Endodermal cell (in vitro differentiated cells): Measurements from ENCODE around the gene BUB1. TPM values are rescaled to one million over a fixed set of nuclear protein-coding genes. Genes with fewer than 3 reads are reported as not detected.
A peak's percentile ranks its signal among the peaks of the same experiment; 100 is the strongest.

Experiments used
- DNase-seq: peaks from one replicate; pipeline ENCODE4 v3.0.0-alpha.2; 2017
- H3K27ac ChIP-seq: 2 replicates; pipeline ENCODE4 v1.5.1; 2013; ENCODE audit warnings: mild to moderate bottlenecking, low read depth, low read length, moderate library complexity
- H3K27me3 ChIP-seq: 2 replicates; pipeline ENCODE4 v1.6.1; 2013; ENCODE audit warnings: mild to moderate bottlenecking, low read length, moderate library complexity; ENCODE audit not compliant: insufficient read depth, control insufficient read depth, poor library complexity, severe bottlenecking
- H3K36me3 ChIP-seq: 2 replicates; pipeline ENCODE4 v1.7.0; 2013; ENCODE audit warnings: mild to moderate bottlenecking, low read length, moderate library complexity; ENCODE audit not compliant: control insufficient read depth, insufficient read depth
- H3K4me1 ChIP-seq: one replicate; pipeline ENCODE4 v1.7.0; 2013; ENCODE audit warnings: low read length; ENCODE audit not compliant: control insufficient read depth, insufficient read depth
- H3K4me3 ChIP-seq: 2 replicates; pipeline ENCODE4 v1.5.1; 2013; ENCODE audit warnings: mild to moderate bottlenecking, low read length, moderate library complexity
- H3K9ac ChIP-seq: 2 replicates; pipeline ENCODE4 v1.6.1; 2013; ENCODE audit warnings: mild to moderate bottlenecking, low read length, moderate library complexity; ENCODE audit not compliant: poor library complexity, severe bottlenecking; ENCODE audit errors: extremely low read depth
- H3K9me3 ChIP-seq: 2 replicates; pipeline ENCODE4 v1.6.1; 2013; ENCODE audit warnings: mild to moderate bottlenecking, low read length, moderate library complexity; ENCODE audit not compliant: control insufficient read depth
- H3K27ac Mint-ChIP-seq: 2 replicates; pipeline ENCODE4 v1.8.0; 2020; ENCODE audit warnings: mixed read lengths
- H3K27me3 Mint-ChIP-seq: 2 replicates; pipeline ENCODE4 v1.8.0; 2021; ENCODE audit warnings: mild to moderate bottlenecking, mixed read lengths; ENCODE audit not compliant: insufficient read depth
- H3K36me3 Mint-ChIP-seq: 2 replicates; pipeline ENCODE4 v1.8.0; 2020; ENCODE audit warnings: low read depth, mixed read lengths
- H3K4me1 Mint-ChIP-seq: 2 replicates; pipeline ENCODE4 v1.8.0; 2020; ENCODE audit warnings: mixed read lengths
- H3K4me3 Mint-ChIP-seq: 2 replicates; pipeline ENCODE4 v1.8.0; 2020; ENCODE audit warnings: mild to moderate bottlenecking, moderate library complexity, mixed read lengths
- H3K9me3 Mint-ChIP-seq: 2 replicates; pipeline ENCODE4 v1.8.0; 2020; ENCODE audit warnings: mild to moderate bottlenecking, mixed read lengths
- CTCF ChIP-seq: fragments of 200-600 bp; sonication (generic); conservative IDR thresholded peaks from 2 replicates; pipeline ENCODE4 v1.5.0; 2021; ENCODE audit warnings: antibody characterized with exemption, mild to moderate bottlenecking
- WGBS, 2 experiments: methylation state at CpG; one replicate each; pipeline versions ENCODE4 v1.1.5 to v1.1.7; 2013; ENCODE audit warnings: missing lambda C conversion rate in 2 of 2, mixed read lengths in 1 of 2; ENCODE audit not compliant: insufficient coverage in 1 of 2, insufficient read length in 1 of 2; 5-methylcytosine and 5-hydroxymethylcytosine counted together
- total RNA-seq, 2 donors: library from RNA; stranded (reverse); fragmentation: NEBNext Ultra II Directional in 1 of 2; extraction: Animal tissue kit (Norgen Biotek cat#: 25700) in 1 of 2; gene quantifications; 2 replicates in 1 of 2; 3 replicates in 1 of 2; pipeline ENCODE4 v1.2.1, GENCODE V29; 2021

BUB1 gene
- total RNA-seq, 2 donors from 2014 or later, result 68.3 to 118 TPM

GRCh38 chr2:110679865-110680264 is 2.0 kb upstream of the BUB1 start:
- Mint-ChIP-seq H3K27me3 (peaks cover 5% of the 10 kb centered on the region), H3K27ac (no peak overlapping the region), H3K4me3 (no peak overlapping the region), H3K4me1 (peaks cover 40% of the 10 kb centered on the region), H3K36me3 (peaks cover 2% of the 10 kb centered on the region), H3K9me3 (peaks cover 15% of the 10 kb centered on the region)
- Histone ChIP-seq H3K36me3 (peaks cover 3% of the 10 kb centered on the region), H3K9me3 (peaks cover 23% of the 10 kb centered on the region), H3K4me3 (no peak overlapping the region), H3K4me1 (peaks cover 4% of the 10 kb centered on the region), H3K27me3 (no peaks in the 10 kb centered on the region), H3K9ac (no peak overlapping the region), H3K27ac (no peak overlapping the region)
- no peak for TF ChIP-seq CTCF
- WGBS, 2 experiments, result 92 to 98% methylated on average over 10 to 12 of the region's 12 CpGs
- no peak for DNase-seq

GRCh38 chr2:110679337-110679707 is 1.5 kb upstream of the BUB1 start:
- no peak overlapping the region for H3K27ac Mint-ChIP-seq

GRCh38 chr2:110678457-110679336 is 834 bp upstream of the BUB1 start:
- H3K27ac ChIP-seq, result peak overlapping the region; percentile 66
- WGBS, 2 experiments, result 5 to 8% methylated on average over 19 to 28 of the region's 28 CpGs
- Mint-ChIP-seq H3K27ac (peak overlapping the region; percentile 97), H3K9me3 (peaks cover 12% of the 10 kb centered on the region), H3K4me3 (peak overlapping the region; percentile 81), H3K4me1 (peaks cover 34% of the 10 kb centered on the region), H3K27me3 (peaks cover 5% of the 10 kb centered on the region), H3K36me3 (peaks cover 3% of the 10 kb centered on the region)
- no peak for TF ChIP-seq CTCF
- DNase-seq, result peak; percentile 69
- H3K9ac ChIP-seq, result peak overlapping the region; percentile 92
- no peaks in the 10 kb centered on the region for H3K27me3 ChIP-seq
- peaks cover 4% of the 10 kb centered on the region for H3K4me1 ChIP-seq
- peak overlapping the region; percentile 87 for H3K4me3 ChIP-seq
- peaks cover 14% of the 10 kb centered on the region for H3K9me3 ChIP-seq
- H3K36me3 ChIP-seq, result peaks cover 12% of the 10 kb centered on the region

More at GRCh38 chr2:110679337-110679707, 1.5 kb upstream of the BUB1 start:
- peaks cover 5% of the 10 kb centered on the region for H3K27me3 Mint-ChIP-seq
- DNase-seq, result no peak
- Histone ChIP-seq H3K4me1 (peaks cover 4% of the 10 kb centered on the region), H3K9me3 (peaks cover 18% of the 10 kb centered on the region), H3K9ac (no peak overlapping the region), H3K27me3 (no peaks in the 10 kb centered on the region), H3K36me3 (peaks cover 7% of the 10 kb centered on the region), H3K4me3 (peak overlapping the region; percentile 87), H3K27ac (no peak overlapping the region)
- 64% methylated on average over 9 of the region's 9 CpGs; no CpG with 5 or more reads in 1 of the 2 experiments for WGBS, 2 experiments
- H3K9me3 Mint-ChIP-seq, result peaks cover 12% of the 10 kb centered on the region
- H3K36me3 Mint-ChIP-seq, result peaks cover 2% of the 10 kb centered on the region
- H3K4me1 Mint-ChIP-seq, result peaks cover 41% of the 10 kb centered on the region
- TF ChIP-seq CTCF, result peak; percentile 29
- H3K4me3 Mint-ChIP-seq, result peak overlapping the region; percentile 81
